Endothelial cell of umbilical vein (primary cell): ENCODE results near the gene CLDN16. TPM values are rescaled to one million over a fixed set of nuclear protein-coding genes. Genes with fewer than 3 reads are reported as not detected.

Source experiments
- BruUV-seq: library from RNA; stranded (reverse); fragments of 400-500 nt; replicated peaks from 2 replicates; lab custom pipeline; 2021; lab: Mats Ljungman, UMichigan
- CTCF ChIA-PET: fragments of 300-600, 350-600 bp; sonication (Branson Sonifier 250); formaldehyde crosslinking; loops from one replicate; lab custom pipeline; 2021; ENCODE audit warnings: antibody characterized with exemption, inconsistent platforms; lab: Charles Lee
- POLR2A ChIA-PET: fragments of 300-600, 350-600 bp; sonication (Branson Sonifier 250); formaldehyde crosslinking; loops from one replicate; lab custom pipeline; 2021; ENCODE audit warnings: antibody characterized with exemption, inconsistent platforms; lab: Charles Lee
- DNase-seq: peaks from one replicate; pipeline ENCODE4 v3.0.0-alpha.2; 2011; ENCODE audit warnings: low read depth, low spot score
- FAIRE-seq: peaks from 2 replicates; lab custom pipeline; 2011; peaks lifted over from hg19 to GRCh38; lab: Jason Lieb, UNC
- H2AFZ ChIP-seq: 2 replicates; pipeline ENCODE4 v1.6.0; 2012; ENCODE audit warnings: low read depth, low read length, control low read depth, inconsistent platforms
- H3K27ac ChIP-seq: 2 replicates; pipeline ENCODE4 v1.5.1; 2011; ENCODE audit warnings: low read depth, mild to moderate bottlenecking, control low read depth, low read length, moderate library complexity; ENCODE audit not compliant: insufficient read depth
- H3K27me3 ChIP-seq, 2 experiments: 2 replicates each; pipeline versions ENCODE4 v1.6.0 to v1.6.1; 2011; ENCODE audit warnings: low read length in 2 of 2, mixed read lengths in 1 of 2; ENCODE audit not compliant: control insufficient read depth in 2 of 2, insufficient read depth in 2 of 2
- H3K36me3 ChIP-seq, 2 experiments: 2 replicates in 1 of 2; 3 replicates in 1 of 2; pipeline ENCODE4 v1.5.1; 2011; ENCODE audit warnings: low read length in 2 of 2, mild to moderate bottlenecking in 1 of 2, moderate library complexity in 1 of 2; ENCODE audit not compliant: control insufficient read depth in 2 of 2, insufficient read depth in 2 of 2; ENCODE audit errors: extremely low read depth in 1 of 2
- H3K4me1 ChIP-seq: 3 replicates; pipeline ENCODE4 v1.5.1; 2011; ENCODE audit warnings: mild to moderate bottlenecking, low read length; ENCODE audit not compliant: control insufficient read depth, insufficient read depth; ENCODE audit errors: extremely low read depth
- H3K4me2 ChIP-seq: 2 replicates; pipeline ENCODE4 v1.6.1; 2011; ENCODE audit warnings: low read length, control low read depth, mixed read lengths; ENCODE audit not compliant: insufficient read depth
- H3K4me3 ChIP-seq, 3 experiments: fragments of 200-600 bp in 1 of 3; sonication (generic), shearing (Covaris generic) in 1 of 3; replicated peaks in 1 of 3; 2 replicates each; pipeline ENCODE4 v1.5.1; 2011 to 2016; ENCODE audit warnings: control low read depth in 3 of 3, low read length in 3 of 3, mild to moderate bottlenecking in 2 of 3, inconsistent platforms in 1 of 3, low read depth in 1 of 3, moderate library complexity in 1 of 3; ENCODE audit not compliant: insufficient read depth in 1 of 3
- H3K79me2 ChIP-seq: 2 replicates; pipeline ENCODE4 v1.6.0; 2012; ENCODE audit warnings: low read length, inconsistent platforms; ENCODE audit not compliant: control insufficient read depth, insufficient read depth
- H3K9ac ChIP-seq: replicated peaks from 2 replicates; pipeline ENCODE3; 2011; ENCODE audit warnings: low read length, control low read depth; ENCODE audit not compliant: insufficient read depth; ENCODE audit errors: extremely low read depth
- H3K9me1 ChIP-seq: replicated peaks from 3 replicates; pipeline ENCODE4 v1.6.0; 2011; ENCODE audit warnings: mild to moderate bottlenecking, low read length; ENCODE audit not compliant: control insufficient read depth, insufficient read depth; ENCODE audit errors: extremely low read depth
- H3K9me3 ChIP-seq: replicated peaks from 2 replicates; pipeline ENCODE4 v1.5.1; 2012; ENCODE audit warnings: low read length, inconsistent platforms; ENCODE audit not compliant: control insufficient read depth, insufficient read depth
- H4K20me1 ChIP-seq: replicated peaks from 2 replicates; pipeline ENCODE3; 2011; ENCODE audit warnings: mild to moderate bottlenecking, low read length; ENCODE audit not compliant: control insufficient read depth, insufficient read depth; ENCODE audit errors: extremely low read depth
- EZH2 ChIP-seq: IDR thresholded peaks from 2 replicates; pipeline ENCODE4 v1.6.1; 2012; ENCODE audit warnings: borderline replicate concordance, low read depth, mild to moderate bottlenecking, moderate library complexity, low read length, inconsistent platforms; ENCODE audit not compliant: severe bottlenecking
- FOS ChIP-seq: IDR thresholded peaks from 2 replicates; pipeline ENCODE4 v1.6.1; 2011; ENCODE audit warnings: mild to moderate bottlenecking, low read length, moderate library complexity, borderline replicate concordance; ENCODE audit not compliant: insufficient read depth
- GATA2 ChIP-seq: IDR thresholded peaks from 2 replicates; pipeline ENCODE4 v1.7.0; 2011; ENCODE audit warnings: low read depth, mild to moderate bottlenecking, moderate library complexity, mixed read lengths, low read length; ENCODE audit not compliant: insufficient read length, insufficient read depth
- JUN ChIP-seq: IDR thresholded peaks from 2 replicates; pipeline ENCODE4 v1.6.1; 2011; ENCODE audit warnings: borderline replicate concordance, low read depth; ENCODE audit not compliant: insufficient read length, insufficient read depth
- MYC ChIP-seq: IDR thresholded peaks from one replicate; pipeline ENCODE4 v1.6.1; 2011; ENCODE audit warnings: mild to moderate bottlenecking, low read depth, low read length
- POLR2A ChIP-seq: IDR thresholded peaks from 2 replicates; pipeline ENCODE4 v1.6.1; 2012; ENCODE audit warnings: low read depth, mild to moderate bottlenecking, control low read depth, low read length
- dilution Hi-C: fragments of 300-500 bp; cut with MboI; formaldehyde crosslinking; loops from one replicate; pipeline ENCODE4 v1.15.0; 2019; ENCODE audit warnings: low sequenced_read_pairs; ENCODE audit not compliant: extremely low pct_ligation_motif_present
- intact Hi-C: fragments of 100-400 bp; cut with micrococcal nuclease; formaldehyde crosslinking; loops from one replicate; pipeline ENCODE4 v1.10.0; 2022
- polyA plus RNA-seq, 4 experiments: library from polyadenylated mRNA; depleted of rRNA in 3 of 4; stranded (reverse) in 3 of 4; unstranded in 1 of 4; fragments of >200 nt; gene quantifications; 2 replicates each; pipeline versions ENCODE4 v1.2.1 to v1.2.3, GENCODE V29; 2011 to 2012; ENCODE audit warnings: missing spikeins in 1 of 4
- total RNA-seq: library from RNA; stranded (reverse); gene quantifications from 2 replicates; pipeline ENCODE4 v1.2.3, GENCODE V29; 2021
- TF ChIP-seq, protein P1 (sequence below), 2 donors: IDR thresholded peaks; 1 replicate in 1 of 2; 2 replicates in 1 of 2; pipeline ENCODE4 v1.5.1; 2011; ENCODE audit warnings: low read length in 2 of 2, mild to moderate bottlenecking in 2 of 2, moderate library complexity in 2 of 2, control low read depth in 1 of 2, inconsistent platforms in 1 of 2, low read depth in 1 of 2; ENCODE audit not compliant: insufficient read depth in 1 of 2; ENCODE audit errors: extremely low read depth in 1 of 2

CLDN16 gene
- total and polyA plus RNA-seq, 2 donors (not counting 3 experiments of a cell fraction or from before 2014, with no cell fraction given): 0.01 TPM; not detected in 1

DNA sequence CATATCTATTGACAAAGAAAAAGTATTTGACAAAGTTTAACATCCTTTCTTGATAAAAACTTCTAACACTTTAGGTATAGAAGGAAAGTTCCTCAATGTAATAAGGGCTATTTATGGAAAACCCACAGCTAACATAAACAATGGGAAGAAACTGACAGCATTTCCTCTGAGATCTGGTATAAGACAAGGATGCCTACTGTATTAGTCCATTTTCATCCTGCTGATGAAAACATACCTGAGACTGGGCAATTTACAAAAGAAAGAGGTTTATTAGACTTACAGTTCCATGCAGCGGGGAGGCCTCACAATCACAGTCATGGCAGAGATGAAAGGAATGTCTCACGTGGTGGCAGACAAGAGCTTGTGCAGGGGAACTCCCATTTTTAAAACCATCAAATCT, 47.9 kb upstream of the CLDN16 start:
- no peaks in the 10 kb centered on the region for H3K79me2 ChIP-seq
- H3K9me3 ChIP-seq: no peaks in the 10 kb centered on the region
- POLR2A ChIA-PET: interaction anchor here (1.3 kb wide), 1 partner anchor 18 kb away, joined by 3 read pairs; the partner anchor contains the start of gene CLDN1
- peak; percentile 15 for FAIRE-seq
- no peaks in the 10 kb centered on the region for H3K9me1 ChIP-seq
- H3K27ac ChIP-seq: peak overlapping the region; percentile 70
- no peak overlapping the region for H2AFZ ChIP-seq
- H4K20me1 ChIP-seq: no peaks in the 10 kb centered on the region
- TF ChIP-seq, protein P1, sequence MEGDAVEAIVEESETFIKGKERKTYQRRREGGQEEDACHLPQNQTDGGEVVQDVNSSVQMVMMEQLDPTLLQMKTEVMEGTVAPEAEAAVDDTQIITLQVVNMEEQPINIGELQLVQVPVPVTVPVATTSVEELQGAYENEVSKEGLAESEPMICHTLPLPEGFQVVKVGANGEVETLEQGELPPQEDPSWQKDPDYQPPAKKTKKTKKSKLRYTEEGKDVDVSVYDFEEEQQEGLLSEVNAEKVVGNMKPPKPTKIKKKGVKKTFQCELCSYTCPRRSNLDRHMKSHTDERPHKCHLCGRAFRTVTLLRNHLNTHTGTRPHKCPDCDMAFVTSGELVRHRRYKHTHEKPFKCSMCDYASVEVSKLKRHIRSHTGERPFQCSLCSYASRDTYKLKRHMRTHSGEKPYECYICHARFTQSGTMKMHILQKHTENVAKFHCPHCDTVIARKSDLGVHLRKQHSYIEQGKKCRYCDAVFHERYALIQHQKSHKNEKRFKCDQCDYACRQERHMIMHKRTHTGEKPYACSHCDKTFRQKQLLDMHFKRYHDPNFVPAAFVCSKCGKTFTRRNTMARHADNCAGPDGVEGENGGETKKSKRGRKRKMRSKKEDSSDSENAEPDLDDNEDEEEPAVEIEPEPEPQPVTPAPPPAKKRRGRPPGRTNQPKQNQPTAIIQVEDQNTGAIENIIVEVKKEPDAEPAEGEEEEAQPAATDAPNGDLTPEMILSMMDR (IDR thresholded peaks at IDR 0.05; ENCODE audit: extremely low read depth in 1 of 2, insufficient read depth in 1 of 2, low read depth in 1 of 2, low read length in 2 of 2): no peak
- TF ChIP-seq GATA2: peak; percentile 83
- no peak for TF ChIP-seq JUN
- no peak for TF ChIP-seq FOS
- TF ChIP-seq EZH2: no peak
- TF ChIP-seq MYC: no peak
- no peak for TF ChIP-seq POLR2A
- H3K4me3 ChIP-seq: no peak overlapping the region
- BruUV-seq: no TSS peak
- H3K27me3 ChIP-seq: no peaks in the 10 kb centered on the region
- peak overlapping the region; percentile 72 for H3K4me2 ChIP-seq
- intact Hi-C loops: no loop called here
- H3K4me1 ChIP-seq: peaks cover 29% of the 10 kb centered on the region
- H3K9ac ChIP-seq: no peak overlapping the region
- CTCF ChIA-PET: interaction anchor here (1.2 to 4.7 kb wide), 3 partner anchors 17 to 115 kb away, joined by 4 to 41 read pairs (median 6); partner anchors contain the start of gene CLDN1
- dilution Hi-C loops: no loop called here
- H3K36me3 ChIP-seq: no peaks in the 10 kb centered on the region
- DNase-seq: peak; percentile 24
